HUDEP-2 (cell line): ENCODE results near the gene ARL5B.

Experiments
- DNase-seq, 76 experiments: peaks; one replicate each; lab custom pipeline; 2025; ENCODE audit not compliant: unreplicated experiment in 76 of 76; lab: John Stamatoyannopoulos, UW

The ARL5B gene

GRCh38 chr10:18699849-18700840 is 40.9 kb downstream of the ARL5B start:
- DNase-seq, result no peak

DNA sequence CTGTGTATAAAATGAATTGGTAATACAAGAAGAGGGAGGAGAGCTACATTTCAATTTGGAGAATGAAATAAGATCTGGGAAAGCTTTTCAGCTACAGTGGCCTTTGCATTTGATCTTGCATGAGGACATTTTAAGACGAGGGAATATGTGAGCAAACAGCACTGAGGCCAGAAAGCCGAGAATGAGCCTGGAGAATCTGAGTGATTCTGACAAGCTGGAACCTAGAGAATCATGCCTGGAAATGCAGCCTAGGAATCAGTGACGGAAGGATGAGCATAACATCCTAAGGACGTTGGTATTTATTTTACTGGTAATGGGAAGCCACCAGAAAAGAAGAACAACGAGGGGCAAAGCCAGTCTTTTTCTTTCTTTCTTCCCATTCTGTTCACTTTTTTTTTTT is 44.3 kb downstream of the ARL5B start:
- DNase-seq, result no peak

GRCh38 chr10:18710201-18710653 is 51.0 kb downstream of the ARL5B start:
- DNase-seq, result no peak

GRCh38 chr10:18713077-18713476 is 53.8 kb downstream of the ARL5B start:
- no peak for DNase-seq

DNA sequence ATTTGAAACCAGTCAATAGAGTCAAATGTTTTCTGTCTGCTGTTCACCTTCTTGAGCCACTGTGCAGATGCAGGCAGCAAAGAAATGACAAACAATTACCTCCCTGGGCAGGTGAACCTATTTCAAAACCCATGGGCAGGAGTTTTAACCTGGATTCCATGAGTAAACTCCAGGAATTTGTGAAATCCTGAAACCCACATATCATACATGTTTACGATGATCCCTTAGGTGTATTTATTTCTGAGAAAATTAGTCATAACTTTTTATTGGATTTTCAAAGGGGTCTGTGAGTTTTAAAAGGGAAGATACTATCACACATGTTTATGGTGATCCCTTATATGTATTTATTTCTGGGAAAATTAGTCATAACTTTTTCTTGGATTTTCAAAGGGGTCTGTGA is 59.8 kb downstream of the ARL5B start:
- no peak for DNase-seq

GRCh38 chr10:18719811-18720210 is 60.6 kb downstream of the ARL5B start:
- DNase-seq, result no peak

DNA sequence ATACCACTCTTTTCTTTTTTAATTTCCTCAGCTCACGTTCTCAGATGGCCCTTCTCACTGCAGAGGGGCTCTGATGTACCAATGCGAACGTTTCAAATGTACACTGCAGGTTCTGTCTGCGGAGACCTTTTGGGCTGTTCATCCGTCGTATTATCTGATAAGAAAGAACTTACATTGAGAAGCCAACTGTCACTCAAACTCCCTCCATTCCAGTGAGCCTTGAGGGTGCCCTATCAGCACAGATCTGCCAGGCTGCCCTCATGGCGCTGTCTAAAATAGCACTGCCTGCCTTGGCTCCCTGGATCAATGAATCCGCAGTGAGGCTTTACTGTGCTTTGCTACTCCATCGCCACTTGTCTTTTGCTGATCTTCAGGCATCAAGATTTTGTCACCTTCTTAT is 61.8 kb downstream of the ARL5B start:
- DNase-seq, result no peak

- no peak for DNase-seq
Observed at GRCh38 chr10:18723801-18724200, 64.6 kb downstream of the ARL5B start.
